Right hindlimb (tissue), 1 donor: Measurements from ENCODE around the gene GRK5.
"Not testable (repeated sequence)": the region's sequence is repeated elsewhere in the genome, so short reads cannot be mapped to it uniquely, and the experiment has no call there.

Experiments used
- DNase-seq: peaks from one replicate; pipeline ENCODE4 v3.0.0-alpha.2; 2018

GRK5 gene

GRCh38 chr10:119447823-119448546, 240.6 kb downstream of the GRK5 start:
- DNase-seq, result no peak

GRCh38 chr10:119448628-119449584, 241.5 kb downstream of the GRK5 start:
- DNase-seq, result no peak

- DNase-seq, result no peak
Measured at GRCh38 chr10:119449760-119450461, 242.5 kb downstream of the GRK5 start.

GRCh38 chr10:119450606-119451299, 243.4 kb downstream of the GRK5 start:
- DNase-seq, result no peak

GRCh38 chr10:119451300-119451896, 244.0 kb downstream of the GRK5 start:
- DNase-seq, result no peak

GRCh38 chr10:119452396-119452795, 245.0 kb downstream of the GRK5 start:
- no peak for DNase-seq

- DNase-seq, result no peak
Measured at GRCh38 chr10:119453313-119453712, 245.9 kb downstream of the GRK5 start.

GRCh38 chr10:119454316-119454715, 246.9 kb downstream of the GRK5 start:
- DNase-seq, result no peak

GRCh38 chr10:119454990-119455389, 247.6 kb downstream of the GRK5 start:
- DNase-seq, result no peak

GRCh38 chr10:119455609-119456434, 248.5 kb downstream of the GRK5 start:
- DNase-seq, result no peak

GRCh38 chr10:119456435-119456810, 249.1 kb downstream of the GRK5 start:
- DNase-seq, result no peak

- DNase-seq, result peak; percentile 80
Measured at GRCh38 chr10:119457966-119458766, 250.8 kb downstream of the GRK5 start.

GRCh38 chr10:119459681-119460340, 252.4 kb downstream of the GRK5 start:
- no peak for DNase-seq

- DNase-seq, result no peak
Measured at GRCh38 chr10:119460369-119461195, 253.2 kb downstream of the GRK5 start.

GRCh38 chr10:119461380-119461779, 254.0 kb downstream of the GRK5 start:
- DNase-seq, result no peak

GRCh38 chr10:119461923-119462322, 254.6 kb downstream of the GRK5 start:
- DNase-seq, result no peak

GRCh38 chr10:119462773-119463172, 255.4 kb downstream of the GRK5 start:
- DNase-seq, result no peak

- not testable (repeated sequence) for DNase-seq
Measured at GRCh38 chr10:119463195-119463594, 255.8 kb downstream of the GRK5 start.

GRCh38 chr10:119465085-119465484, 257.7 kb downstream of the GRK5 start:
- DNase-seq, result no peak
